ENCODE measurements around the gene PARP15. TPM values are rescaled to one million over a fixed set of nuclear protein-coding genes. Genes with fewer than 3 reads are reported as not detected.

PARP15 gene
- total and polyA plus RNA-seq, 2 experiments from 2014 or later, result 0.58 to 0.63 TPM

- H3K4me1 ChIP-seq (ENCODE audit: insufficient read depth), result no peaks in the 10 kb centered on the region
- no peaks in the 10 kb centered on the region for H3K9me2 ChIP-seq (replicated peaks; ENCODE audit: insufficient read depth)
- H3K27ac ChIP-seq, result no peak overlapping the region
- no peaks in the 10 kb centered on the region for H3K9me3 ChIP-seq (ENCODE audit: low read depth)
- H3K79me2 ChIP-seq, result no peaks in the 10 kb centered on the region
- DNase-seq (ENCODE audit: low spot score), result no peak
- H3K4me3 ChIP-seq, result no peak overlapping the region
- H3K36me3 ChIP-seq (replicated peaks; ENCODE audit: insufficient read depth, low read depth), result no peaks in the 10 kb centered on the region
- H3K27me3 ChIP-seq, result no peaks in the 10 kb centered on the region
- H2AFZ ChIP-seq, result no peak overlapping the region
- 96% methylated on average over 2 of the region's 2 CpGs for WGBS (ENCODE audit: low lambda C conversion rate, missing lambda C conversion rate)
- H4K20me1 ChIP-seq (ENCODE audit: insufficient read depth, poor library complexity, severe bottlenecking), result no peaks in the 10 kb centered on the region
- TF ChIP-seq EZH2phosphoT487 (IDR thresholded peaks at IDR 0.05; ENCODE audit: low read depth, severe bottlenecking, unreplicated experiment), result no peak
- no peak overlapping the region for H3K4me2 ChIP-seq
Measured at GRCh38 chr3:122590610-122591009, 13.2 kb downstream of the PARP15 start.

GRCh38 chr3:122594025-122594424 lies 16.6 kb downstream of the PARP15 start:
- TF ChIP-seq EZH2 (IDR thresholded peaks at IDR 0.05; ENCODE audit: borderline replicate concordance) (no peak), CTCF (IDR thresholded peaks at IDR 0.05; ENCODE audit: poor library complexity) (no peak), EZH2phosphoT487 (IDR thresholded peaks at IDR 0.05; ENCODE audit: low read depth, severe bottlenecking, unreplicated experiment) (no peak)
- Histone ChIP-seq H3K9me3 (ENCODE audit: low read depth) (no peaks in the 10 kb centered on the region), H3K36me3 (replicated peaks; ENCODE audit: insufficient read depth, low read depth) (no peaks in the 10 kb centered on the region), H3K4me1 (ENCODE audit: insufficient read depth) (no peaks in the 10 kb centered on the region), H3K4me2 (no peak overlapping the region), H3K27me3 (no peaks in the 10 kb centered on the region), H3K79me2 (no peaks in the 10 kb centered on the region), H3K9me2 (replicated peaks; ENCODE audit: insufficient read depth) (no peaks in the 10 kb centered on the region), H2AFZ (no peak overlapping the region), H4K20me1 (ENCODE audit: insufficient read depth, poor library complexity, severe bottlenecking) (no peaks in the 10 kb centered on the region), H3K27ac (no peak overlapping the region), H3K4me3 (no peak overlapping the region)
- no peak for DNase-seq (ENCODE audit: low spot score)

- Histone ChIP-seq H3K79me2 (no peaks in the 10 kb centered on the region), H2AFZ (no peak overlapping the region), H4K20me1 (ENCODE audit: insufficient read depth, poor library complexity, severe bottlenecking) (no peaks in the 10 kb centered on the region), H3K36me3 (replicated peaks; ENCODE audit: insufficient read depth, low read depth) (no peaks in the 10 kb centered on the region), H3K4me2 (no peak overlapping the region), H3K4me3 (no peak overlapping the region), H3K4me1 (ENCODE audit: insufficient read depth) (no peaks in the 10 kb centered on the region), H3K27me3 (no peaks in the 10 kb centered on the region), H3K27ac (no peak overlapping the region), H3K9me2 (replicated peaks; ENCODE audit: insufficient read depth) (no peaks in the 10 kb centered on the region), H3K9me3 (ENCODE audit: low read depth) (no peaks in the 10 kb centered on the region)
- no peak for DNase-seq (ENCODE audit: low spot score)
- 89% methylated on average over 3 of the region's 3 CpGs for WGBS (ENCODE audit: low lambda C conversion rate, missing lambda C conversion rate)
- TF ChIP-seq EZH2phosphoT487 (IDR thresholded peaks at IDR 0.05; ENCODE audit: low read depth, severe bottlenecking, unreplicated experiment) (no peak), EZH2 (IDR thresholded peaks at IDR 0.05; ENCODE audit: borderline replicate concordance) (no peak), CTCF (IDR thresholded peaks at IDR 0.05; ENCODE audit: poor library complexity) (no peak)
Measured at GRCh38 chr3:122598151-122598550, 20.7 kb downstream of the PARP15 start.

GRCh38 chr3:122598556-122598955 lies 21.1 kb downstream of the PARP15 start:
- Histone ChIP-seq H3K4me3 (no peak overlapping the region), H4K20me1 (ENCODE audit: insufficient read depth, poor library complexity, severe bottlenecking) (no peaks in the 10 kb centered on the region), H3K36me3 (replicated peaks; ENCODE audit: insufficient read depth, low read depth) (no peaks in the 10 kb centered on the region), H3K4me2 (no peak overlapping the region), H3K9me2 (replicated peaks; ENCODE audit: insufficient read depth) (no peaks in the 10 kb centered on the region), H3K79me2 (no peaks in the 10 kb centered on the region), H3K27ac (no peak overlapping the region), H3K4me1 (ENCODE audit: insufficient read depth) (no peaks in the 10 kb centered on the region), H2AFZ (no peak overlapping the region), H3K27me3 (no peaks in the 10 kb centered on the region), H3K9me3 (ENCODE audit: low read depth) (no peaks in the 10 kb centered on the region)
- DNase-seq (ENCODE audit: low spot score), result no peak
- TF ChIP-seq EZH2phosphoT487 (IDR thresholded peaks at IDR 0.05; ENCODE audit: low read depth, severe bottlenecking, unreplicated experiment) (no peak), CTCF (IDR thresholded peaks at IDR 0.05; ENCODE audit: poor library complexity) (no peak), EZH2 (IDR thresholded peaks at IDR 0.05; ENCODE audit: borderline replicate concordance) (no peak)
- 67% methylated on average over 4 of the region's 4 CpGs for WGBS (ENCODE audit: low lambda C conversion rate, missing lambda C conversion rate)
